ENCODE results near the gene PRR30. TPM values are rescaled to one million over a fixed set of nuclear protein-coding genes. Genes with fewer than 3 reads are reported as not detected.

PRR30 gene
- total RNA-seq = not detected in 2 replicates

GRCh38 chr2:27139310-27139709 is at the start of gene PRR30:
TSS of gene PRR30 (minus strand) at chr2:27139410. CDS start at chr2:27138329, 1,081 bp downstream.

DNA sequence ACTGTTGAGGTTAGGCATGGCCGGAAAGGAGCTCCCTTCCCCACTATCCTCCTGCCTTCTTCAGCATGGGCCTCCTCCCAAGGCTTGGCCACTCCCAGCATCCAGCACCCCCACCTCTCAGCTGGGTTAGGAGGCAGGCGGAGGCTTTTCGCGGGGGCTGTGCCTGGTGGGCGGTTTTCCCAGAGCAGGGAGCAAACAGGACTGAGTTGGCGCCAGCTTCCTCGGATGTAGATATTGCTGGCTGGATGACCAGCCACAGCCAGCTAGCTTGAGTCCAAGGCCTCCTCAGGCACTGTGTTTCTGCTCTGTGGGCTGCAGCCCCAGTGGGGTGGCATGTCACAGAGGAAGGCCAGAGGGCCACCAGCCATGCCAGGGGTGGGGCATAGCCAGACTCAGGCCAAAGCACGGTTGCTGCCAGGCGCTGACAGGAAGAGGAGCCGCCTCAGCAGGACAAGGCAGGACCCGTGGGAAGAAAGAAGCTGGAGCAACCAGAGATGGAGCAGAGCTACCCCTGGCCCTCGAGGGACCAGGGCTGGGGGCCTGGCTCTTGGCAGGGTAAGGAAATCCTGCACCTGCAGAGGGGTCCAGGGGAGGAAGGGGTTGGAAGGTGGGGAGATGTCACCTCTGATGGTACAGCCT is 9.7 kb upstream of the PRR30 start, which contains the start of gene TCF23:
Gene TCF23 (plus strand): TSS at position 204 of the 639 bp plus-strand sequence. CDS start 130 bp downstream, at position 334.

GRCh38 chr2:27133905-27134780 is 5.1 kb downstream of the PRR30 start, which contains the start of gene PREB:
TSS of gene PREB (minus strand) at chr2:27134636. CDS start at chr2:27134421, 215 bp downstream.

GRCh38 chr2:27123302-27124150 is 15.7 kb downstream of the PRR30 start, which contains the start of gene ABHD1:
TSS of gene ABHD1 (plus strand) at chr2:27123815. CDS start at chr2:27123949, 134 bp downstream.

GRCh38 chr2:27118525-27119329 is 20.5 kb downstream of the PRR30 start, which contains the start of gene CGREF1:
TSS of gene CGREF1 (minus strand) at chr2:27119128. CDS start at chr2:27104366, 14,762 bp downstream.

Other genes with a start within 250 kb of the PRR30 start
- gene MAPRE3, start 168.8 kb downstream of the PRR30 start, total RNA-seq = 1.4 and 1.5 TPM in 2 replicates
- gene TMEM214, start 106.4 kb downstream of the PRR30 start, total RNA-seq = 17.0 and 23.1 TPM in 2 replicates
- gene AGBL5, start 87.7 kb downstream of the PRR30 start, total RNA-seq = 17.3 and 20.0 TPM in 2 replicates
- gene OST4, start 67.8 kb downstream of the PRR30 start, total RNA-seq = 403 and 523 TPM in 2 replicates
- 22.8 and 34.8 TPM in 2 replicates for gene EMILIN1, start 60.8 kb downstream of the PRR30 start, total RNA-seq
- gene KHK, start 52.6 kb downstream of the PRR30 start, total RNA-seq = 2.4 and 4.3 TPM in 2 replicates
- gene CGREF1, start 20.3 kb downstream of the PRR30 start, total RNA-seq = 1.7 and 2.3 TPM in 2 replicates
- gene ABHD1, start 15.6 kb downstream of the PRR30 start, total RNA-seq = not detected in 2 replicates
- 25.3 and 28.4 TPM in 2 replicates for gene PREB, start 4.8 kb downstream of the PRR30 start, total RNA-seq
- not detected in 2 replicates for gene TCF23, start 9.6 kb upstream of the PRR30 start, total RNA-seq
- 107 and 121 TPM in 2 replicates for gene ATRAID, start 72.6 kb upstream of the PRR30 start, total RNA-seq
- 18.1 and 19.4 TPM in 2 replicates for gene SLC5A6, start 72.9 kb upstream of the PRR30 start, total RNA-seq
- gene CAD, start 78.0 kb upstream of the PRR30 start, total RNA-seq = 21.6 and 22.9 TPM in 2 replicates
- gene SLC30A3, start 123.6 kb upstream of the PRR30 start, total RNA-seq = 6.3 and 21.2 TPM in 2 replicates
- gene DNAJC5G, start 136.0 kb upstream of the PRR30 start, total RNA-seq = 0.60 and 2.4 TPM in 2 replicates
- 0.52 and 1.3 TPM in 2 replicates for gene TRIM54, start 143.0 kb upstream of the PRR30 start, total RNA-seq
- gene UCN, start 169.0 kb upstream of the PRR30 start, total RNA-seq = 0.22 and 0.34 TPM in 2 replicates
- 38.0 and 43.1 TPM in 2 replicates for gene MPV17, start 183.7 kb upstream of the PRR30 start, total RNA-seq
- gene GTF3C2, start 217.4 kb upstream of the PRR30 start, total RNA-seq = 17.0 and 22.3 TPM in 2 replicates
- gene EIF2B4, start 230.9 kb upstream of the PRR30 start, total RNA-seq = 21.5 and 25.9 TPM in 2 replicates
- 130 and 131 TPM in 2 replicates for gene SNX17, start 231.2 kb upstream of the PRR30 start, total RNA-seq
- gene ZNF513, start 241.3 kb upstream of the PRR30 start, total RNA-seq = 6.4 and 6.8 TPM in 2 replicates